Skeletal muscle tissue (tissue), 4 donors: Measurements from ENCODE around the gene GALNT17. TPM values are rescaled to one million over a fixed set of nuclear protein-coding genes. Genes with fewer than 3 reads are reported as not detected.

ENCODE experiments used
- H3K27ac ChIP-seq: one replicate; pipeline ENCODE4 v1.7.0; 2013; ENCODE audit warnings: mild to moderate bottlenecking, low read depth, low read length, inconsistent platforms
- H3K27me3 ChIP-seq, 3 donors: one replicate each; pipeline ENCODE4 v1.7.0; 2013; ENCODE audit warnings: low read length in 3 of 3; ENCODE audit not compliant: control insufficient read depth in 3 of 3, insufficient read depth in 3 of 3
- H3K36me3 ChIP-seq, 3 donors: one replicate each; pipeline ENCODE4 v1.7.0; 2013; ENCODE audit warnings: low read length in 3 of 3; ENCODE audit not compliant: control insufficient read depth in 3 of 3, insufficient read depth in 3 of 3
- H3K4me1 ChIP-seq, 3 donors: one replicate each; pipeline ENCODE4 v1.7.0; 2013; ENCODE audit warnings: low read length in 3 of 3, mild to moderate bottlenecking in 3 of 3; ENCODE audit not compliant: control insufficient read depth in 3 of 3, insufficient read depth in 3 of 3
- H3K4me3 ChIP-seq, 3 donors: one replicate each; pipeline ENCODE4 v1.7.0; 2013; ENCODE audit warnings: low read length in 3 of 3
- H3K9ac ChIP-seq, 3 donors: one replicate each; pipeline ENCODE4 v1.7.0; 2013; ENCODE audit warnings: low read length in 3 of 3, mild to moderate bottlenecking in 3 of 3, moderate library complexity in 2 of 3, low read depth in 1 of 3
- H3K9me3 ChIP-seq, 3 donors: one replicate each; pipeline ENCODE4 v1.7.0; 2013; ENCODE audit warnings: low read length in 3 of 3; ENCODE audit not compliant: control insufficient read depth in 3 of 3
- total RNA-seq: library from RNA; depleted of rRNA; stranded (reverse); fragments of >200 nt; gene quantifications from one replicate; pipeline ENCODE4 v1.2.3, GENCODE V29; 2014
- donor health status: Osteomylitis.

The GALNT17 gene
- total RNA-seq, 1 donor from 2014 or later = 24.5 TPM

- no peaks in the 10 kb centered on the region for H3K4me1 ChIP-seq
- no peaks in the 10 kb centered on the region for H3K27me3 ChIP-seq
- no peak overlapping the region for H3K9ac ChIP-seq
- peaks cover 1 to 3% (median 2%) of the 10 kb centered on the region in 3 donors for H3K9me3 ChIP-seq
- H3K4me3 ChIP-seq = no peak overlapping the region
- no peak overlapping the region for H3K27ac ChIP-seq
- H3K36me3 ChIP-seq = no peaks in the 10 kb centered on the region
Measured at GRCh38 chr7:71377469-71377868, 245.5 kb downstream of the GALNT17 start.

GRCh38 chr7:71384094-71384493 is 252.2 kb downstream of the GALNT17 start:
- H3K4me1 ChIP-seq = no peaks in the 10 kb centered on the region
- H3K27ac ChIP-seq = no peak overlapping the region
- no peak overlapping the region for H3K4me3 ChIP-seq
- H3K36me3 ChIP-seq = no peaks in the 10 kb centered on the region
- H3K9ac ChIP-seq = no peak overlapping the region
- peaks cover 0 to 2% (median 0%) of the 10 kb centered on the region in 3 donors for H3K9me3 ChIP-seq
- H3K27me3 ChIP-seq = no peaks in the 10 kb centered on the region

GRCh38 chr7:71385330-71385729 is 253.4 kb downstream of the GALNT17 start:
- no peaks in the 10 kb centered on the region for H3K27me3 ChIP-seq
- H3K4me3 ChIP-seq = no peak overlapping the region
- H3K27ac ChIP-seq = no peak overlapping the region
- peaks cover 0 to 2% (median 0%) of the 10 kb centered on the region in 3 donors for H3K9me3 ChIP-seq
- no peak overlapping the region for H3K9ac ChIP-seq
- no peaks in the 10 kb centered on the region for H3K4me1 ChIP-seq
- H3K36me3 ChIP-seq = no peaks in the 10 kb centered on the region

- H3K9me3 ChIP-seq = peaks cover 0 to 2% (median 0%) of the 10 kb centered on the region in 3 donors
- no peaks in the 10 kb centered on the region for H3K27me3 ChIP-seq
- H3K36me3 ChIP-seq = no peaks in the 10 kb centered on the region
- no peaks in the 10 kb centered on the region for H3K4me1 ChIP-seq
- H3K27ac ChIP-seq = no peak overlapping the region
- no peak overlapping the region for H3K9ac ChIP-seq
- H3K4me3 ChIP-seq = no peak overlapping the region
Measured at GRCh38 chr7:71386152-71386785, 254.3 kb downstream of the GALNT17 start.

- H3K27me3 ChIP-seq = no peaks in the 10 kb centered on the region
- no peaks in the 10 kb centered on the region for H3K36me3 ChIP-seq
- no peaks in the 10 kb centered on the region for H3K4me1 ChIP-seq
- no peak overlapping the region for H3K4me3 ChIP-seq
- no peak overlapping the region for H3K9ac ChIP-seq
- H3K27ac ChIP-seq = no peak overlapping the region
- H3K9me3 ChIP-seq = peaks cover 0 to 2% (median 0%) of the 10 kb centered on the region in 3 donors
Measured at GRCh38 chr7:71388181-71388580, 256.2 kb downstream of the GALNT17 start.

- Histone ChIP-seq H3K4me3 (no peak overlapping the region), H3K9ac (no peak overlapping the region), H3K27ac (no peak overlapping the region), H3K36me3 (no peaks in the 10 kb centered on the region), H3K9me3 (no peaks in the 10 kb centered on the region), H3K4me1 (no peaks in the 10 kb centered on the region), H3K27me3 (no peaks in the 10 kb centered on the region)
Measured at GRCh38 chr7:71389976-71390375, 258.0 kb downstream of the GALNT17 start.

GRCh38 chr7:71393661-71394060 is 261.7 kb downstream of the GALNT17 start:
- Histone ChIP-seq H3K9ac (no peak overlapping the region), H3K4me3 (no peak overlapping the region), H3K4me1 (no peaks in the 10 kb centered on the region), H3K36me3 (no peaks in the 10 kb centered on the region), H3K9me3 (peaks cover 0 to 2% (median 0%) of the 10 kb centered on the region in 3 donors), H3K27me3 (no peaks in the 10 kb centered on the region), H3K27ac (no peak overlapping the region)

GRCh38 chr7:71402684-71403083 is 270.7 kb downstream of the GALNT17 start:
- H3K27me3 ChIP-seq = no peaks in the 10 kb centered on the region
- H3K9me3 ChIP-seq = peaks cover 0 to under 1% (median 0%) of the 10 kb centered on the region in 3 donors
- H3K36me3 ChIP-seq = no peaks in the 10 kb centered on the region
- peaks cover 0 to 6% (median 0%) of the 10 kb centered on the region in 3 donors for H3K4me1 ChIP-seq
- no peak overlapping the region for H3K9ac ChIP-seq
- no peak overlapping the region for H3K4me3 ChIP-seq
- H3K27ac ChIP-seq = no peak overlapping the region

- H3K27ac ChIP-seq = no peak overlapping the region
- no peaks in the 10 kb centered on the region for H3K36me3 ChIP-seq
- H3K4me1 ChIP-seq = peaks cover 0 to 6% (median 0%) of the 10 kb centered on the region in 3 donors
- H3K4me3 ChIP-seq = no peak overlapping the region
- H3K27me3 ChIP-seq = no peaks in the 10 kb centered on the region
- no peak overlapping the region for H3K9ac ChIP-seq
- no peaks in the 10 kb centered on the region for H3K9me3 ChIP-seq
Measured at GRCh38 chr7:71403202-71403946, 271.4 kb downstream of the GALNT17 start.

GRCh38 chr7:71404726-71405345 is 272.9 kb downstream of the GALNT17 start:
- no peak overlapping the region for H3K4me3 ChIP-seq

More at GRCh38 chr7:71404726-71405345, 272.9 kb downstream of the GALNT17 start:
- Histone ChIP-seq H3K27me3 (no peaks in the 10 kb centered on the region), H3K4me1 (peaks cover 0 to 6% (median 0%) of the 10 kb centered on the region in 3 donors), H3K9me3 (peaks cover 0 to 6% (median 2%) of the 10 kb centered on the region in 3 donors), H3K27ac (no peak overlapping the region), H3K36me3 (no peaks in the 10 kb centered on the region), H3K9ac (no peak overlapping the region)
